ENCODE results near the gene DPH1.

Gene DPH1

GRCh38 chr17:2092253-2092652 lies 62.3 kb downstream of the DPH1 start:
- H4K20me1 ChIP-seq (ENCODE audit: insufficient read depth, low read length, poor library complexity, severe bottlenecking), result no peaks in the 10 kb centered on the region
- no peak overlapping the region for H2AFZ ChIP-seq (ENCODE audit: low read length)
- H3K4me3 ChIP-seq (ENCODE audit: low read length, poor library complexity, severe bottlenecking), result no peak overlapping the region
- H3K4me2 ChIP-seq (ENCODE audit: low read depth, low read length, poor library complexity, severe bottlenecking), result no peak overlapping the region
- H3K36me3 ChIP-seq (ENCODE audit: insufficient read depth, low read length), result peaks cover 11% of the 10 kb centered on the region; the same call in 1 of the 2 replicates
- no peaks in the 10 kb centered on the region for H3K79me2 ChIP-seq (ENCODE audit: insufficient read depth, low read length)
- no peak for TF ChIP-seq EZH2phosphoT487 (IDR thresholded peaks at IDR 0.05; ENCODE audit: borderline replicate concordance)
- TF ChIP-seq CTCF (conservative IDR thresholded peaks at IDR 0.05; ENCODE audit: low read length), result no peak
- no peaks in the 10 kb centered on the region for H3F3A ChIP-seq (ENCODE audit: low read depth)
- no peak overlapping the region for H3K9ac ChIP-seq (ENCODE audit: low read depth, low read length, poor library complexity, severe bottlenecking)
- peaks cover 44% of the 10 kb centered on the region for H3K4me1 ChIP-seq (ENCODE audit: insufficient read depth, low read length, poor library complexity, severe bottlenecking)
- no peaks in the 10 kb centered on the region for H3K9me2 ChIP-seq (replicated peaks; ENCODE audit: low read depth, low read length)
- H3K27me3 ChIP-seq (ENCODE audit: insufficient read depth, low read length, poor library complexity, severe bottlenecking), result no peaks in the 10 kb centered on the region
- no peaks in the 10 kb centered on the region for H3K9me3 ChIP-seq (ENCODE audit: insufficient read depth, low read depth, low read length)

- Histone ChIP-seq H3F3A (ENCODE audit: low read depth) (no peaks in the 10 kb centered on the region), H4K20me1 (ENCODE audit: insufficient read depth, low read length, poor library complexity, severe bottlenecking) (no peaks in the 10 kb centered on the region), H3K79me2 (ENCODE audit: insufficient read depth, low read length) (no peaks in the 10 kb centered on the region), H3K9ac (ENCODE audit: low read depth, low read length, poor library complexity, severe bottlenecking) (no peak overlapping the region), H3K4me2 (ENCODE audit: low read depth, low read length, poor library complexity, severe bottlenecking) (no peak overlapping the region), H3K4me3 (ENCODE audit: low read length, poor library complexity, severe bottlenecking) (no peak overlapping the region), H3K9me3 (ENCODE audit: insufficient read depth, low read depth, low read length) (no peaks in the 10 kb centered on the region), H3K27me3 (ENCODE audit: insufficient read depth, low read length, poor library complexity, severe bottlenecking) (no peaks in the 10 kb centered on the region), H3K36me3 (ENCODE audit: insufficient read depth, low read length) (peaks cover 11% of the 10 kb centered on the region; the same call in 1 of the 2 replicates), H3K4me1 (ENCODE audit: insufficient read depth, low read length, poor library complexity, severe bottlenecking) (peaks cover 43% of the 10 kb centered on the region), H2AFZ (ENCODE audit: low read length) (no peak overlapping the region), H3K9me2 (replicated peaks; ENCODE audit: low read depth, low read length) (no peaks in the 10 kb centered on the region)
- no peak for TF ChIP-seq CTCF (conservative IDR thresholded peaks at IDR 0.05; ENCODE audit: low read length)
- TF ChIP-seq EZH2phosphoT487 (IDR thresholded peaks at IDR 0.05; ENCODE audit: borderline replicate concordance), result no peak
Measured at GRCh38 chr17:2093349-2093748, 63.4 kb downstream of the DPH1 start.
